ENCODE results near the gene UTP18. TPM values are rescaled to one million over a fixed set of nuclear protein-coding genes. Genes with fewer than 3 reads are reported as not detected.
A peak's percentile ranks its signal among the peaks of the same experiment; 100 is the strongest.
"Not testable (repeated sequence)": the region's sequence is repeated elsewhere in the genome, so short reads cannot be mapped to it uniquely, and the experiment has no call there.

UTP18 gene
- total and polyA plus RNA-seq, 4 donors = 12.4 to 17.4 (median 14.2) TPM

- Histone ChIP-seq H3K9me3 (ENCODE audit: control insufficient read depth in 4 of 4, low read length in 3 of 4) (peaks cover 0 to 6% (median 2%) of the 10 kb centered on the region in 4 donors), H3K4me1 (ENCODE audit: control insufficient read depth in 4 of 4, insufficient read depth in 4 of 4, low read length in 3 of 4) (no peaks in the 10 kb centered on the region), H3K27ac (ENCODE audit: low read depth in 1 of 2, low read length in 2 of 2) (no peak overlapping the region), H3K27me3 (ENCODE audit: control insufficient read depth in 4 of 4, insufficient read depth in 4 of 4, low read length in 3 of 4) (no peaks in the 10 kb centered on the region), H3K4me3 (ENCODE audit: low read depth in 1 of 3, low read length in 3 of 3) (no peak overlapping the region), H3K36me3 (ENCODE audit: control insufficient read depth in 4 of 4, insufficient read depth in 3 of 4, low read depth in 1 of 4, low read length in 3 of 4) (no peaks in the 10 kb centered on the region), H3K9ac (ENCODE audit: low read depth in 1 of 2, low read length in 2 of 2) (no peak overlapping the region)
- no peak for DNase-seq (ENCODE audit: low spot score)
- WGBS = 47% methylated on average over 3 of the region's 3 CpGs
- TF ChIP-seq RAD21 (IDR thresholded peaks at IDR 0.05) (peak; percentile 58 to 61), EGR1 (IDR thresholded peaks at IDR 0.05; ENCODE audit: low read depth in 2 of 2) (no peak), RXRA (IDR thresholded peaks at IDR 0.05) (no peak), CTCF (IDR thresholded peaks at IDR 0.05; ENCODE audit: low read depth, low read length, missing input control) (peak; percentile 16), MAX (IDR thresholded peaks at IDR 0.05) (no peak), FOXA1 (IDR thresholded peaks at IDR 0.05) (peak; percentile 40), NR2F2 (IDR thresholded peaks at IDR 0.05) (no peak), ATF3 (IDR thresholded peaks at IDR 0.05) (no peak), FOXA2 (IDR thresholded peaks at IDR 0.05) (peak; percentile 38), REST (IDR thresholded peaks at IDR 0.05) (no peak), TAF1 (conservative IDR thresholded peaks at IDR 0.05) (no peak)
These were observed 62.2 kb downstream of the UTP18 start for GRCh38 chr17:51322390-51323029.

- H3K27ac ChIP-seq (ENCODE audit: low read depth in 1 of 2, low read length in 2 of 2) = no peak overlapping the region
These were observed 65.1 kb downstream of the UTP18 start for GRCh38 chr17:51325471-51325870.

GRCh38 chr17:51330861-51331503 is 70.6 kb downstream of the UTP18 start:
- not testable (repeated sequence) for H3K9me3 ChIP-seq (ENCODE audit: control insufficient read depth in 4 of 4, low read length in 3 of 4); H3K27me3 ChIP-seq (ENCODE audit: control insufficient read depth in 4 of 4, insufficient read depth in 4 of 4, low read length in 3 of 4); H3K4me1 ChIP-seq (ENCODE audit: control insufficient read depth in 4 of 4, insufficient read depth in 4 of 4, low read length in 3 of 4); H3K36me3 ChIP-seq (ENCODE audit: control insufficient read depth in 4 of 4, insufficient read depth in 3 of 4, low read depth in 1 of 4, low read length in 3 of 4); DNase-seq (ENCODE audit: low spot score); H3K9ac ChIP-seq (ENCODE audit: low read depth in 1 of 2, low read length in 2 of 2); H3K27ac ChIP-seq (ENCODE audit: low read depth in 1 of 2, low read length in 2 of 2); H3K4me3 ChIP-seq (ENCODE audit: low read depth in 1 of 3, low read length in 3 of 3)
- WGBS = 37% methylated on average over 7 of the region's 7 CpGs

More at GRCh38 chr17:51325471-51325870, 65.1 kb downstream of the UTP18 start:
- Histone ChIP-seq H3K4me3 (ENCODE audit: low read depth in 1 of 3, low read length in 3 of 3) (no peak overlapping the region), H3K9me3 (ENCODE audit: control insufficient read depth in 4 of 4, low read length in 3 of 4) (no peaks in the 10 kb centered on the region), H3K27me3 (ENCODE audit: control insufficient read depth in 4 of 4, insufficient read depth in 4 of 4, low read length in 3 of 4) (no peaks in the 10 kb centered on the region), H3K4me1 (ENCODE audit: control insufficient read depth in 4 of 4, insufficient read depth in 4 of 4, low read length in 3 of 4) (no peaks in the 10 kb centered on the region), H3K9ac (ENCODE audit: low read depth in 1 of 2, low read length in 2 of 2) (no peak overlapping the region), H3K36me3 (ENCODE audit: control insufficient read depth in 4 of 4, insufficient read depth in 3 of 4, low read depth in 1 of 4, low read length in 3 of 4) (no peaks in the 10 kb centered on the region)
- WGBS = 58% methylated on average over 7 of the region's 7 CpGs
- TF ChIP-seq FOXA1 (IDR thresholded peaks at IDR 0.05) = no peak
- TF ChIP-seq HNF4A (conservative IDR thresholded peaks at IDR 0.05) = peak in 1 of 2 donors; percentile 21
- no peak for DNase-seq (ENCODE audit: low spot score)
